ENCODE data around the gene HAND2.

DNA sequence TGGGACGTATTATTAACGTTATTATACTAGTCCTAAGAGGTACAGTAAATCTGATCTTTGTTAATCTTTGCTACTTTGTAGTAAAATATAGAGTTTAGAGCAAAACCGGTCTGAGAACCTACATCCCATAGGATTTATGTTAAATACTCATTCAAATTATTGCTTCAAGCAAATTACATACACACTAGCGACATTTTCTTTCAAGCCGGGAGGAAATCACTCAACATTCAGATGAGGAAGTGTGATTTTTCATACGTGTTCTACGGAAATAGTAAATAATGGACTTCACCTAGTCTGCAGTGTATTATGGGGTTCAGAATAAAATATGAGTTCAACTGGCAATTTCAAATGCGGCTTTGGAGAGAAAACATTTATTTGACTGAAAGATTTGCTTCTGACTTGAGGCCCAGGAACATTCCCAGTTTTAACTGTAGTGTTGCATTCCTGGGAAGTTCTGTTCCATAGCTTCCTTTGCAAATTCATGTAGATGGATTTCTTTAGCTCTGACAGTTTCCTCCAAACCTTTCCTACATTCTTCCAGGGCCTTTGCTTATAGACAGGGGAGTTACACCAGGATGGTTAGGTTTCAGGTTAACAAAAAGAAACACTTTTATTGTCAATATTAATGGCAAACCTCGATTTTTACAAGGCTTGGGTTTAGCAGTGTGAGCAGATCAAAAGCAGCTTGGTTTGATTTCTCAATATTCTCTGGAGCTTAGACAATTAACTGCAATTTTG lies 5.3 kb upstream of the HAND2 start:
- TF ChIP-seq, protein P1, sequence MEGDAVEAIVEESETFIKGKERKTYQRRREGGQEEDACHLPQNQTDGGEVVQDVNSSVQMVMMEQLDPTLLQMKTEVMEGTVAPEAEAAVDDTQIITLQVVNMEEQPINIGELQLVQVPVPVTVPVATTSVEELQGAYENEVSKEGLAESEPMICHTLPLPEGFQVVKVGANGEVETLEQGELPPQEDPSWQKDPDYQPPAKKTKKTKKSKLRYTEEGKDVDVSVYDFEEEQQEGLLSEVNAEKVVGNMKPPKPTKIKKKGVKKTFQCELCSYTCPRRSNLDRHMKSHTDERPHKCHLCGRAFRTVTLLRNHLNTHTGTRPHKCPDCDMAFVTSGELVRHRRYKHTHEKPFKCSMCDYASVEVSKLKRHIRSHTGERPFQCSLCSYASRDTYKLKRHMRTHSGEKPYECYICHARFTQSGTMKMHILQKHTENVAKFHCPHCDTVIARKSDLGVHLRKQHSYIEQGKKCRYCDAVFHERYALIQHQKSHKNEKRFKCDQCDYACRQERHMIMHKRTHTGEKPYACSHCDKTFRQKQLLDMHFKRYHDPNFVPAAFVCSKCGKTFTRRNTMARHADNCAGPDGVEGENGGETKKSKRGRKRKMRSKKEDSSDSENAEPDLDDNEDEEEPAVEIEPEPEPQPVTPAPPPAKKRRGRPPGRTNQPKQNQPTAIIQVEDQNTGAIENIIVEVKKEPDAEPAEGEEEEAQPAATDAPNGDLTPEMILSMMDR (IDR thresholded peaks at IDR 0.05; ENCODE audit: borderline replicate concordance, extremely low read depth, low read length, poor library complexity, severe bottlenecking), result no peak
- TF ChIP-seq EZH2 (IDR thresholded peaks at IDR 0.05; ENCODE audit: borderline replicate concordance, low read depth, low read length, severe bottlenecking), result no peak

All from DND-41 (cell line).